Measurements from ENCODE around the gene HECTD4.
"Not testable (repeated sequence)": the region's sequence is repeated elsewhere in the genome, so short reads cannot be mapped to it uniquely, and the experiment has no call there.

The HECTD4 gene, protein sequence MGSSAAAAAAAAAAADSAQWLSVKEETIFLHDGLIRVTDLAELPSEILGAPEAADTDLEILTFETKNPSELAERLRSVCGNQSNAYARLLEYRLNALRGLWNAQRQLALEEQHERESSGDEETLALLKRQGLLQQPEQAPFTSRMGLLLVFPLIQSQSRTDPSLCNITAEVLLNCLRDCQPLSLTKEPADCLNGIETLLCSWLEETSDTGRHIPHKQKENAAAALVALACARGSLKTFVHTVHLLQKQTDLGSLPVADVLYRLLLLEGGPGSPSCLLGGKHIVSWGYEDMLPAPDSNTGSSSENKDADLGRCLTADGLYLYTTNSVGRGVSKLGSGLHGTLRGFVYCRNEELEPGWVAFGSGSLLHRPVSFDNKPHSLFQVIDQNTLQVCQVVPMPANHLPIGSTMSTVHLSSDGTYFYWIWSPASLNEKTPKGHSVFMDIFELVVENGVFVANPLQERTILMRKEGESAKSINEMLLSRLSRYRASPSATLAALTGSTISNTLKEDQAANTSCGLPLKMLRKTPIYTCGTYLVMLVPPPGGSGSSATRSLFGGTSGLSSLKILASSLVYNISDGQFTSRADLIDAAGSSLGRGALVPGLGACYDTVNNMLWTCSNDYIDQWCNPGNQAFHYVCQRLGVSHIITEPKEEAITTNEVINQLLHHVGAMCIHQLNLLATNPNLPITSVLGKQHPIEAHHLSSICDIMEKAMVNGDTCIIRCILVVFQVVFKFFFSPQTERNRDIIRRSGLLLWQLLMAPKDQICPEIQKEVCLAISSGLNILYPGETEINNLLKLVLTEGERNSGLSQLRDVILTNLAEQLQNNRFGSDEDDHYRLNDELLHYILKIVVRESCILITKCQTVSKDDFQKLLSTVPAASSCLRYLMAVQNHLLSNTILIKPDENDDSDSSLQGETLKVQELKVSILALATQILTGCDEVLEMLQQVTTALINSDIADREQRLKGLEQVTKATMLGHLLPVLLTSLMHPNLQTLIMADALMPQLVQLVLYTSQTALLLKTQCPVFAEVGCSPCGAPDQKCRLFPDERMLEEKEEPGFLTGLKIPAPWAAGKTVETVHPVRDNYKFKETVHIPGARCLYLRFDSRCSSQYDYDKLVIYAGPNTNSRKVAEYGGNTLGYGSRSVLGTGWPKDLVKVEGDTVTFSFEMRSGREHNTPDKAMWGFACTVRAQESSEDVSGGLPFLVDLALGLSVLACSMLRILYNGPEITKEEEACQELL (N-terminal part only)

DNA sequence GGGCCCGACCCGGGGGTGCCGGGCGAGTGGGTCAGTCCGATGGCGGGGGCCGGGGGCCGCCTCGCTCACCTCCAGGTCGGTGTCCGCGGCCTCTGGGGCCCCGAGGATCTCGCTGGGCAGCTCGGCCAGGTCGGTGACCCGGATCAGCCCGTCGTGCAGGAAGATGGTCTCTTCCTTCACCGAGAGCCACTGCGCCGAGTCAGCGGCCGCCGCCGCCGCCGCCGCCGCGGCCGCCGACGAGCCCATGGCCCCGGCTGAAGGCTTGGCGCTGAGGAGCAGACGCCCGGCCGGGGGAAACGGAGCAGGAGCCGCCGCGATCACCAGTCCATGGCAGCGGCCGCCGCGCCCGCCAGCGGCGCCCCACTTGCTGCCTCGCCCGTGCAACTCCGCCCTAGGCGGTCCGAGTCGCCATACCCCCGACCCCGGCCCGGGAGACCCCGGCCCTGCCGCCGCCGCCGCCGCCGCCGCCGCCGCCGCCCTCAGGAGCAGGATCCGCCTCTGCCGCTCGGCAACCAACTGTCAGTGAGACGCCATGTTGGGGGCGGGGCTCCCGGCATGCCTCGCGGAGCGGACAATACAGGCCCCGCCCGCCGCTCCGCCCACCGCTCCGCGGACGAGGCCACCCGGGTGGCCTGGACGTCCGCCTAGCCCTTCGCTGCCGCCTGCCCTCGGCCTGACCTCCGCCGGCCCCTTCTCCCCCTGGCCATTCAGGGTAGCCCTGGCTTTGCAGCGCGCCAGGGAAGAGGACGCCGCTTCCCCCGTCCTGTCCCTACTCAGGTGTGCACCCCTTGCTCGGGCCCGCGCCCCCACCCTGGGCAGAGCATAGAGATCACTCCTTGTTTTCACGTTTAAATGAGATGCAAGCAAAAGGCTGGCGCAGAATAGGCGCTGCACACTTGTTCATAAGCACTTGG, at the start of gene HECTD4:
Gene HECTD4 (minus strand): TSS at position 549 of the 914 bp plus-strand sequence. CDS start 303 bp downstream, at position 246.
- peak; percentile 95 for DNase-seq

DNA sequence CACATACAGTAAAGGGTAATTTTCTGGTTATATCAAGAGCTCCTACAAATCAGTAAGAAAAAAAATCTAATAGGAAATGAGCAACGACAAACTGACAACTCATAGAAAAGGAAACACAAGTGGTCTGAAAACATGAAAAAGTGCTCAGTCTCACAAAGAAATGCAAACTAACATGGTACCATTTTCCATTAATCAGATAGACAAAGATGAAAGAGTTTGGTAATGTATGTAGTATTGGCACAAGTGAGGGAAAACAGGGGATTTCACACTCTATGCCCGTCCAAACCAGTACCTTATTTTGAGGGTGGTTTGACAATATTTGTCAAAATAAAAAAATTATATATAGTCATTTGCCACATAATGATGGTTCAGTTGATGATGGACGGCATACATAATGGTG, 49.7 kb upstream of the HECTD4 start:
- no peak for DNase-seq

DNA sequence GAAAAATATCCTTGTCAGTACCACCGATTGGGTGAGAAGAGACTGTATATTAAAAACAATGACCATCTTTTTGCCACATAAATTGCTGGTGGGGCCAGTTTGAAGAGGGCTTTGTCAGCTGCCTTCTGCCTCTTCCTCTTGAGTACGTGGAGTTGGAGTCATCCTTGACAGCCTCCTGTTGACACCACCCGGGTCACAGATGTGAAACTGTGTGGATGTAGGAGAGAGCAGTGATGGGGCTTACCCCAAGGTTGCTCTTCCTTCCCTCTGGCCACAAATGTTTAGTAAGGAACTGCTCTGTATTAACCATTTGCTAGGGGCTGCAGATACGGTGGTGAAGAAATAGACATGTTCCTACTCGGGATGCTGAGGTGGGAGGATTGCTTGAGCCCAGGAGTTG, 48.7 kb upstream of the HECTD4 start:
- no peak for DNase-seq

DNA sequence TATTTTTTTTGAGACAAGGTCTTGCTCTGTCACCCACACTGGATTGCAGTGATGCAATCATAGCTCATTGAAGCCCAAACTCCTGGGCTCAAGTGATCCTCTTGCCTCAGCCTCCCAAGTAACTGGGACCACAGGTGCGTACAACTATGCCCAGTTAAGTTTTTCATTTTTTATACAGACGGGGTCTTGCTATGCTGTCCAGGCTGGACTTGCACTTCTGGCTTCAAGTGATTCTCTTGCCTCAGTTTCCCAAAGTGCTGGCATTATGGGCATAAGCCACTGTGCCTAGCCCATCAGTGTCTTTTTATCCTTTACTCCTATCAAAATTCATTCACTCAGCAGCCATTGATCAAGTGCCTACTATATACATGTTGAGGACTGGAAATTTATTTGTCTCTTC, 45.5 kb upstream of the HECTD4 start:
- DNase-seq: no peak

DNA sequence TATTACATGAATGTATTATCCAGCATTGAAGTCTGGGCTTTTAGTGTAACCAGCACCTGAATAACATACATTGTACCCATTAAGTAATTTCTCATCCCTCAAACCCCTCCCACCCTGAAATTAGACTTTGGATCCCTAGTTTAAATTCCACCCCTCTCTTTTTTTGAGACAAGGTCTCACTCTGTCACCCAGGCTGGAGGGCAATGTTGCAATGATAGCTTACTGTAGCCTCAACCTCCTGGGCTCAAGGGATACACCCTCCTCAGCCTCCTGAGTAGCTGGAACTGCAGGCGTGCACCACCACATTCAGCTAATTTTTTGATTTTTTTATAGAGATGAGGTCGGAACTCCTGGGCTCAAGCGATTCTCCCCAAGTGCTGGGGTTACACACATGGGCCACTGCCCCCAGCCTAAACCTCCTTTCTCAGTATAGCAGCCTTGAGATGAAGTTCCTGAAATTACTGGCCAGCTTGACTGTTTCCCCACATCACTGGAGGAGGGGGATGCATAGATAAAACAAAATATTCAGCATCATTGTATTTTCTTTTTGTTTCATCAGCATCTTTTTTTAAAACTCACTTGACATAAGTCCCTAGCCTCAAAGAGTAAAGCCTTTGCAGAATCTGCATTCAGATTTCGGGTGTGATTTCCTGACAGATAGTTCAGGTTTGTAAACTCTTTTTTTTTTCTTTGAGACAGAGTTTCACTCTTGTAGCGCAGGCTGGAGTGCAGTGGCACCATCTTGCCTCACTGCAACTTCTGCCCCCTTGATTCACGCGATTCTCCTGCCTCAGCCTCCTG, 43.6 kb upstream of the HECTD4 start:
- no peak for DNase-seq

DNA sequence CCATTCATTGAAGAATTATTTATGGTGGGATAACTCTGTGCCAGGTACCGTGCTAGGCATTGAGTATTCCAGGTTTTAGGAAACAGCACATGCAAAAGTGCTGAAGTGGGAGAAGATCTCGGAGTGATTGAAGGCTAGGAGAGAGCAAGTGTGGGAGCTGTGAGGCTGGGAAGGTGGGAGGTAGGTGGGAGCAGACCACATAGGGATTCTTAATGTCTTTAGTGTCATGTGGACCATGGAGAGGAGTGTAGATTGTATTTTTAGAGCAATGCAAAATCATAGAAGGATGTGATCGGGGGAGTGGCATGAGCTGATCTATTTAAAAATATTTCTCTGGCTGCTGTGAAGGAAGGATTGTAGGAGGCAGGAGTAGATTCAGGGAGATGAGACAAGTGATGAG, 41.9 kb upstream of the HECTD4 start:
- DNase-seq: no peak

DNA sequence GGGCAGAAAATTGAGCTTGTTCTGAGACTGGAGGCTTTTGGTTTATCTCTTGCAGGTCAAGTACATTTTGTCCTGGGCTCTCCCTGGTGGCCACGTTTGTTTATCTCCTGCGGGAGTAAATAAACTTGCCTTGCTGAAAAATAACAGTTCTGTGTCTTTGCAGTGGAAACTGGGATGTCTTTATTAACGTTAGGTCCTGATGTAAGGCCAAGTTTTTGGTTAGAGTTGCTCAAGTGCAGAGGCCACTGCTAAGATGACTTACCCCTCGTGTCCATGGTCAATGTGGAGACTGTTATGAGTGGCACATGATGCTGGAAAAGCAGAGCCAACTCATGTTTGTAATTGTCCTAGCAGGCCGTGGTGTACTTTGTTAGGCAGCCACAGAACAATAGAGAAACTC, 40.3 kb upstream of the HECTD4 start:
- no peak for DNase-seq

DNA sequence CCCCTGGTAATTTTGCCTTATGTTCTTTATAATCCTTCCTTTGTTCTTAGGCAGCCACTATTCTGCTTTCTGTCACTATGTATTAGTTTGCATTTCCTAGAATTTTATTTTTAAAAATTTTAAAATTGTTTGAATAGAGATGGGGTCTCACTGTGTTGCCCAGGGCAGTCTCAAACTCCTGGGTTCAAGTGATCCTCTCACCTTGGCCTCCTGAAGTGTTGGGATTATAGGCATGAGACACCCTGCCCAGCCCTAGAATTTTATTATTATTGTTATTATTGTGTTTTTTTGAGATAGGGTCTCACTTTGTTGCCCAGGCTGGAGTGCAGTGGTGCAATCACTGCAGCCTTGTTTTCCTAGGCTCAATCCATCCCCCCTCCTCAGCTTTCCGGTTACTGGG, 39.1 kb upstream of the HECTD4 start:
- DNase-seq: no peak

DNA sequence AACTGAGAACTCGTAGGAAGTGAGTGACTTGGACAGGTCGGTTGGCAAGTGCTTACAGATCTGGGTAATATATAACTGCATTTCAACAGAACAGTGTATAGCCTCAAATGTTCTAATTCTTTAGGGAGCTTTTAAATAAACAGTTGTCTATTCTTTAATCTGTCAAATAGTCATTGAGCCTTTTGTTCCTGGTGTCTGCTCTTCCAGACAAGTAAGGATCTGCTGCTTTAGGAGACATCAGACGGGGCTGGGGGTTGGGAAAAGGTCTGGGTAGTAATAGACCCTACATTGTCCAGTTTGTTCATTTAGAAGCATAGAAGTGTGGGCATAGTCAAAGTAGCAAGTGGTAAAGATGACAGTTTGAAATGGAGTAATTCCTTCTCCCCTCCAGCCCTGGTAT, 38.5 kb upstream of the HECTD4 start:
- no peak for DNase-seq

DNA sequence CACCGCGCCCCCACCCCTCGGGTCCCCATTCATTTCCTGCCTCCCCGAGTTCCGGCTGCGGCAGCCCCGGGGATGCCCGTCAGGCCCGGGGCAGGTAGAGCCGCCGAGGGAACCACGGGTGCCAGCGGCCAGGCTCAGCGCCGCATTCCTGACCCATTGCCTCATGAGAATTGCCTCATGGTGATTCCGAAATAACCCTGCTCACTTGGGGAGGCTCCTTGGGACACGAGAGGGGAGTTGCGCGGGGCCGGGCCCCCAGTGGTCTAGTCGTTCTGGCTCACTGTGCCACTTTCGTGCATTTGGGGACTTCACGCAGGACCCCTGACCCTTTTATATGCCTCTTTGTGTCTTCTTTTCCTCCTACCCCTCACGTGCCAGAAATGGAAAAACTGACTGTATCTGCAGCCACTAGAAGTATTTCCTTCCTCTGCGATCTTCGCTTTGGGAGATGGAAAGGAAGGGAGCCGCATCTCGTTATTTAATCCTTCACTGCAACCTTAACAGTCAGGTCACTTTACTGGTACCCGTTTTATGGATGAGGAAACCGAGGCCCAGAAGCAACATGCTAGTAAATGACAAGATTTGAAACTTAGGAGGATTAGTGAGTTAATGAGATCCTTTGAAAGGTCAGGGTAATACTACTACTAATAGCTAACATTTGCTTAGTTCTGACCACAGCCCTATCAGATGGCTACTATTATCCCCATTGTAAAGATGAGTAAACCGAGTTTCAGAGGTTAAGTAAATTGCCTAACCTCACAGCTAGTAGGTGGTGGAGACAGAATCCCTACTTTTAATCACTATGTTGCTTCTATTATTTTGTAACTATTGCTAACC, 37.3 kb upstream of the HECTD4 start:
- DNase-seq: peak; percentile 75

DNA sequence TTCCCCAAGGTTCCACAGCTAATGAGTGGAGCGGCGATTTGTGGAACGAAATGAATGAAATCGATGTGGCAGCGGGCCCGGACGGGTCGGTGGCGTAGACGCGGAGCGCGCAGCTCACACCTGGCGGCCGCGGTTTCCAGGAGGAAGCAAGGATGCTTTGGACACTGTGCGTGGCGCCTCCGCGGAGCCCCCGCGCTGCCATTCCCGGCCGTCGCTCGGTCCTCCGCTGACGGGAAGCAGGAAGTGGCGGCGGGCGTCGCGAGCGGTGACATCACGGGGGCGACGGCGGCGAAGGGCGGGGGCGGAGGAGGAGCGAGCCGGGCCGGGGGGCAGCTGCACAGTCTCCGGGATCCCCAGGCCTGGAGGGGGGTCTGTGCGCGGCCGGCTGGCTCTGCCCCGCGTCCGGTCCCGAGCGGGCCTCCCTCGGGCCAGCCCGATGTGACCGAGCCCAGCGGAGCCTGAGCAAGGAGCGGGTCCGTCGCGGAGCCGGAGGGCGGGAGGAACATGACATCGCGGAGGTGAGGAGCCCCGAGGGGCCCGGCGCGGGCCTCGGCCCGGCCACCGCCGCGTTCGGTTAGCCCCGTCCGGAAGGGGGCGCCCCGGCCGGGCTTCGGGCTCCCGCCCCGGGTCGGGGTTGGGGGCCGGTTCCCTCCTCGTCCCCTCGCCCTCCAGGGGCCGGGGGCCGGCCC, 36.5 kb upstream of the HECTD4 start, which contains the start of gene PTPN11:
Gene PTPN11 (plus strand): TSS at position 340 of the 689 bp plus-strand sequence. CDS start 165 bp downstream, at position 505.
- peak; percentile 95 for DNase-seq

DNA sequence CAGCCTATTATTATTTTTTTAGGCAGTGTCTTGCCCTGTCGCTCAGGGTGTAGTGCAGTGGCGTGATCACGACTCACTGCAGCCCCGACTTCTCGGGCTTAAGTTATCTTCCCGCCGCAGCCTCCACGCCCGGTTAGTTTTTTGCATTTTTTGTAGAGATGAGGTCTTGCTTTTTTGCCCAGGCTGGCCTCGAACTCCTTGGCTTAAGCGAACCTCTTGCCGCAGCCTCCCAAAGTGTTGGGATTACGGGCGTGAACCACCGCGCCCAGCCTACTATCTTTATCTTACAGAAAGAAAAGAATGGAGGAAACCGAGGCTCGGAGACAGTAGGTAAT, 36.0 kb upstream of the HECTD4 start:
- no peak for DNase-seq

DNA sequence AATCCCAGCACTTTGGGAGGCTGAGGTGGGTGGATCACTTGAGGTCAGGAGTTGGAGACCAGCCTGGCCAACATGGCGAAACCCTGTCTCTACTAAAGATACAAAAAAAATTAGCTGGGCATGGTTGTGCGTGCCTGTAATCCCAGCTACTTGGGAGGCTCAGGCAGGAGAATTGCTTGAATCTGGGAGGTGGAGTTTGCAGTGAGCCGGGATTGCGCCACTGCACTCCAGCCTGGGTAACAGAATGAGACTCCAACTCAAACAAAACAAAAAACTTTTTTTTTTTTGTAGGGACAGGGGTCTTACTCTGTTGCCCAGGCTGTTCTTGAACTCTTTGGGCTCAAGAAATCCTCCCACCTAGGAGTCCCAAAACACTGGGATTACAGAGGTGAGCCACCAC, 33.2 kb upstream of the HECTD4 start:
- DNase-seq: not testable (repeated sequence)

DNA sequence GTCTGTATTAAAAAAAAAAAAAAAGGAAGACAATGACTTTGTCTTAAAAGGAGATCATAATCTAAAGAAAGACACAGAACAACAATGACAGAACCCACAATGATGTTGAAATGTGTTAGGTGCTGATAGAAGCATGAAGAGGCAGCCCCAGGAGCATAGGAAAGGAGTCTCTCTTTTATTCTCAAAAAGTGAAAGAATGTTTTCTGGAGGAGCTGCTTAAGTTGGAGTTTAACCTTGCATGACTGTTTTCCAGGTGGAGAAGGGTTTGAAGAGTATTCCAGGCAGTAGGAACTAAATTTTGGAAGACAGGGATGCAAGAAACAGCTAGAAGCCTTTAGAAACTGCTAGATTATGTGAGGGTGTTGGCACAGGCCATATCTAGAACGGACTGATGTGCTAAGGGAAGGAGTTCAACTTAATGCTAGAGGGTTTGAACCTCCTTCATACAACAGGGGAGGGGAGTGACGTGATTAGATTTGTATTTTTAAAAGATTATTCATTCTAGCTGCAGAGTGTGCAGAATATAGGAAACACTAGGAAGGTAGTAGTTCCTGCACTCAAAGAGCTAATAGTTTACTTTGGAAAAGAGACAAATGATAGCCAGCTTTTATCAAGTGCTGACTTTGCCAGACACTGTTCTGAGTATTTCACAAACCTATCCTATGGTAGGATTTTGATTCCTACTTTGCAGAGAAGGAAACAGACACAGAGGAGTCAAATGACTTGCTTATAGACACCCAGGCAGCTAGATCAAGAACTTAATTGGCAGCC, 31.8 kb upstream of the HECTD4 start:
- DNase-seq: no peak

DNA sequence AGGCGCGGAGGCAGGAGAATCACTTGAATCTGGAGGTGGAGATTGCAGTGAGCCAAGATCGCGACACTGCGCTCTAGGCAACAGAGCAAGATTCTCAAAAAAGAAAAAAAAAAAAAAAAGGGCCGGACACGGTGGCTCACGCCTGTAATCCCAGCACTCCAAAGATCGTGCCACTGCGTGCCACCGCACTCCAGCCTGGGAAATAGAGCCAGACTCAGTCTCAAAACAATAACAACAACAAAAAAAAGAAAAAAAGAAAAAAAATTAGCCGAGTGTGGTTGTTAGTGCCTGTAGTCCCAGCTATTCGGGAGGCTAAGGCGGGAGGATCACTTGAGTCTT, 27.6 kb upstream of the HECTD4 start:
- DNase-seq: no peak

DNA sequence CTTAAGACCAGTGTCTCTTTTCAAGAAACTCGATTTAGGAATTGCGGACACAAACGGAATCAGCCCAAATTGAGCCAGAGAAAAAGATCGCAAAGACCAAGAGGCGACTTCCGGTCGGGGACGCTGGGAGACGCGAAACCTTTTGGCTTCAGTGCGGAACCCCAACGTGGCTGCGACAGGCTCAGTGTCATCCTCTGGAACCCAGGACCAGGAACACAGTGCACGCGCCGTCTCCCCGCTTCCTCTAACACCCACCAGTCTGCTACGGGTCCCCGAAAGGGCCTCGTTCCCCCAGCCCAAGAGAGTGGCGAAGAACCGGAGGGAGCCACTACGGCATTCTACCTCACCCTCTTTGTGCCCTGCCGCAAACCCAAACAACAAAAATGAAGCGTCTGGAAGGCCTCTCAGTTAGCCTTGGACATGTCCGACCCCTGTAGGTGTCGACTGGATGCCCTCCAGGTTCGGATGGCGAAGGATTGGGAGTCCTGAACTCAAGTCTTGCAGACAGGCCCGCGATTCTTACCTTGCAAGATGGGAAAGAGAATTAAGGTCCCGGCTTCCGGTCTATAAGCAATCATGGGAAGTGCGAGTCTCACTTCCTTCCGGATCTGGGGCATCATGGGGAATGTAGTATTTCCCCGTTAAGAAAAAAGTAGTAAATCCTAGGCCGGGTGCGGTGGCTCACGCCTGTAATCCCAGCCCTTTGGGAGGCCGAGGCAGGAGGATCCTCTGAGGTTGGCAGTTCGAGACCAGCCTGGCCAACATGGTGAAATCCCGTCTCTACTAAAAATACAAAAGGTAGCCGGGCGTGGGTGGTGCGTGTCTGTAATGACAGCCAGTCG, 27.1 kb upstream of the HECTD4 start, which contains the start of gene RPL6:
Gene RPL6 (minus strand): TSS at position 542 of the 842 bp plus-strand sequence. CDS start 949 bp downstream, outside the sequence.
- peak; percentile 90 for DNase-seq

DNA sequence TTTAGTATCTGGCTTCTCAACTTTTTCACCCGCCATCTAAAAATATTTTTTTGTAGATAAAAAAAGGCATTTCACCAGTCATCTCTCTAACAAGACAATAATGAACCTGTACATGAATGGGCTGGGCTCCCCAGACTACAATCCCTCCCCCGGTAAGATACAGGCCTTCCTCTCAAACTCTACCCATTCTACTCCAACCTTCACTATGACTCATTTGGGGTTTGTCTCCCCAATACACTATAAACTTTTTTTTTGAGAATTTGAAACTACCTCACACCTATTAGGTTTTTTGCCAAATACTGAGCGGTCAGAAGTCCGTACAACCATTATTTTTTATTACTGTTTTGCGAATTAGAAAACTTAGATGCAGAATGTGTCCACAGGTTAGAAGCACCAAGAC, 26.4 kb upstream of the HECTD4 start:
- no peak for DNase-seq

DNA sequence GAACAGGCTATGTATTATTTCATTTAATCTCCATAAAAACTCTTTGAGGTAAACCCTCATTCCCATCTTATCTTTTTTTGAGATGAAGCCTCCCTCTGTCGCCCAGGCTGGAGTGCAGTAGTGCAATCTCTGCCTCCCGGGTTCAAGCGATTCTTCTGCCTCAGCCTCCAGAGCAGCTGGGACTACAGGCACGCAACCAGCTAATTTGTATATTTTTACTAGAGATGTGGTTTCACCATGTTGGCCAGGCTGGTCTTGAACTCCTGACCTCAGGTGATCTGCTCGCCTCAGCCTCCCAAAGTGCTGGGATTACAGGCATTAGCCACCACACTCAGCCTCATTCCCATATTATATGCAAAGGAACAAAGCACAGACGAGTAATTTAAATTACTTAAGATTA, 25.5 kb upstream of the HECTD4 start:
- not testable (repeated sequence) for DNase-seq

Data from femur (tissue), 1 donor.